GM18508 (cell line): ENCODE data around the gene ME3.

Experiments used
- ATAC-seq: cut with Tn5 transposase; IDR thresholded peaks from one replicate; pipeline ENCODE4 v1.9.1; 2021; ENCODE audit warnings: moderate number of reproducible peaks; ENCODE audit not compliant: insufficient read depth, unreplicated experiment

ME3 gene

DNA sequence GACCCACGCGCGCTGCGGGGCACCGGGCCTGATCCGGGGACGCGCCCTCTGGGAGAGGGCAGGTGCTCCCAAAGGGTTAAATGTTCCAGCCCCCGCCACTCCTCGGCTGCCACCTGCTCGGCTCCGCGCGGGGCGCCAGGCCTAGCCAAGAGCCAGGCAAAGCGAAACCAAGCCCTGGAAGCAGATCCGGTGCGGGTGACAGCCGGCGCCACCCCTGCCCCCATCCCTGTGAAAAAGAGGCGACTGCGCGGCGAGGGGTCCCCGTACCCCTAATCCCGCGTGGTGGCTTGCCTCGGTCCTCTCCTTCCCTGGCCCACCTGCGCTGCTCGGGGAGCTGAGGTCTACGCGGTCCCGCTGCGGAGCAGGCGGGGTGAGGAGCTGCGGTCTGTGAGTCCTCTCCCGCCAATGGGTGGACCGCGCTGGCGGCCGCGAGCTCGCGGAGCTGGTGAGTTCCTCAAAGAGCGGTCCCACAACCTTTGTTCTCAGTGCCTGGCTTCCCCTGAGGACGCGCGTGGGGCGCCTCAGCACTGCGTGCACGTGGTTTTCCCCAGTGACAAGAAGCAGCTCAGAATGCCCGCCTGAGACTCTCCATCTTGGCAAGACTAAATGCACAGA lies at the start of gene ME3:
Gene ME3 (minus strand): TSS at position 610 of the 615 bp plus-strand sequence.
- ATAC-seq = no peak

DNA sequence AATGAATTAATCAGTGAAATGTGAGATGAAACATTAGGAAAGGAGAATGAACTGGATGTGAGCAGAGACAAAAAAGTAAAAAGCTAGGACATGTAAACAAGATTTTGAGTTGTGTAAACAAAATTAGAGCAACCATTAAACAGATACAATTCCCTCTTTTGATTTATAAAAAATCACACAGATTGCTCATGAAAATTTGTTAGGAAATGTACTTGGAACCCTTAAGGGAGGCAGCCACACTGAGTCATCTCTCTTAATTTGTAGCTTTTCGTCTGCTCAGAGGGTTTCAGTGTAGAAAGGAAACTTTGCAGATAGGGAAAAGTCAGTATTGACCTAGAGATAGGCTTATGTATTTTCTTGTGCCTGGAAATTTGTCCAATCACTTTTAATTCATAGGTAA lies 49.6 kb upstream of the ME3 start:
- no peak for ATAC-seq

DNA sequence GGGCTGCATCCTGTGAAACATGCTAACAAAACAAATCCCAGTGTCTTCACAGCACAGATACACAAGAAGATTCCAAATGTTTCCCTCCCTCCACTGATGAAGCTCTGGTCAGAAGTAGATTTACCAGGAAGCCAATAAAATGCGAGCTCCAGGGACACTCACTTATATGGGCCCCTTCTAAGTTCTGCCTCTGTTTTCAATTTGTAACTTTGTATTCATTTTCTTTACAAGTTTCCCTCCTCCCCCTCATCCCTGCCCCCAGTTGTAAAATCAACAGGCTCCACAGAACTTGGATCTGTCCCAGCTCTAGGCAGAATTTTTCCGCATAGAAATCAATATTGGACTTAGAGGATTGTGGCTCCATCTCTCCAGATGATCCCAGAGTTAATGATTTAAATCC lies 48.1 kb upstream of the ME3 start:
- no peak for ATAC-seq

DNA sequence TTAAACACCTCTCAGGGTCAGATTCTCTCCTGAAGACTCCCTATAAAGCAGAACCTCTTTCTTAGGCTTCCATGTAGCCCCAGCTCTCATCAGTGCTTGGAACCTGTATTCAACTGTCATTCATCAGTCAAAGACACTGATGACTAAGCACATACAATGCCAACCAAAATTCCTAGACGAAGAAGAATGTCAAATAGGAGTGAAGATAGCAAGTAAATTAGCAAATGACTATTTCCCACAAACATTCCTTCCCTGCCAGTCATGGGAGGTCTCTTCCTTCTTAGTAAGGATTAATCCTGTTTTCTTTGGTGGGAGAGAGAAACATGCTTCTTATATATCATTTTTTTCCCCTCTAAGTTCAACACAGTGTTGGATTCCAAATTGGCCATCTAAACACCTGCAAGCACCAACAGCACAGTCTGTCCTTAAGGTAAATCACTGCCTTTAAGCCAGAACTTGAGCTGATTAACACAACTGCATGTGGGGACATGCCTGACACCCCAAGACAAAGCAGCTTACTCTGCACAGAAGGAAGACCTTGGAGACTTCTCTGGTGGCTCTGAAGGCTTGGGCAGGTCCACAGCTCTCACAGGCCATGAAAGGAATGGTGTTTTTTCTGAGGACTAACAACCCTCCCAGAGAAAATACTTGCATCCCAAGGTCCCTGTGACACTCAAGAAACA lies 47.5 kb upstream of the ME3 start:
- no peak for ATAC-seq

DNA sequence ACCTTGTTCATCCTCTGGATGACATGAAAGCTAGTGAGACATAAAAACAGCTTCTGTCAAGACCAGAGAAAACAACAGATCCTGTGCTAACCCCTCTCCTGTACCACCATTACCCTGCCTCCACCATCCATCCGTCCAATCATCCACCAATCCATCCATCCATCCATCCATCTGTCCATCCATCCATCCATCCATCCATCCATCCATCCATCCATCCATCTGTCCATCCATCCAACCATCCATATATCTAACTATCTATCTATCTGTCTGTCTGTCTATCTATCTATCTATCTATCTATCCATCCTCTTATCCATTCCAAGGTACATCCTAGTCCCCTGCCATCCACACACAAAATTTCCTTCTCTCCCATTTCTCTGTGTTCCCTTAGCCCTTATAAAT lies 46.6 kb upstream of the ME3 start:
- ATAC-seq = no peak

DNA sequence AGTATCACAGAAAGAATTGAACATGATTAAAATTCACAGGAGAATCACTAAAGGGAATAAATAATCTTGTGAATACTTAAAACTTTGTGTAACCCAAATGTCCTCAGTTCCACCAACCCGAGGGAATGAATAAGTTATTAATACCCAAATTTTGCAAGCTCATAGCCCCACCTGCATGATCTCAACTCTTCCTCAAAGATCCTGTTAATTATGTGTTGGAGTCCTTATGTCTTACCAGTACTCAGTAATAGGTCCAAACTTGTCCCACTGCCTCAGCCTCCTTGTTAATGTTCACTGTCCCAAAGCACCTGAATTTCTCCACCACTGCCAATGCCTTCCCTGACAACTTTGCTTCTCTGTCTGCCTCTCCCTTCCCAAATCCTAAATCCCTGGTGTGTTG lies 46.1 kb upstream of the ME3 start:
- no peak for ATAC-seq

DNA sequence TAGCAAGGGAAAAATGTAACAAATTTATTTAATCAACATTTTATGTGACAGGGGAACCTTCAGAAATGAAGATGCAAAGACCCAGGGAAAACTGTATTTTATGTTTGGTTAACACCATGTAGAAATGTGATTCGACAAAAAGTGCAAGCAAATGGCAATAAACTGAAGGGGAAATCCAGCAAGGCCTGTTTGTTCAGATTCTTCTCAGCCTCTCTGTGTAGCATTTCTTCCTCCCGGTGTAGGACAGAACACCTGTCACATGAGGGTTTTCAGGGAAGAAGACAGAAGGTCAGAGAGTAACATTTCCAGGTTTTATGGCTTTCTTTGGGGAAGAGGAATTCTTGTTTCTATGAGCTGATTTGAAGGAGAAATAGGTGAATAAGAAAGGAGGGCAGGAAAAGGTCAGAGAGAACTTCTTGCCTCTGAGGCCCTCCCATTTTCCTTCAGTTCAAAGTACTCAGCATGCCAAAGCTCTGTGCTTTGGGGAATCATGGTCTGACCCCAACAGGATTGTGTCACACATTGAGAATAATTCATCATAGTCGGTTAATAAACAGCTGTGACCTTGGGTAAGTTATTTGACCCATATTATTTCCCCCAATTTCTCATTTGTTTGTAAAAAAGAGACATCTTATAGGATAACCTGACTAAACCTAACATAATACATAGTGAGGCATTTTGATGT lies 45.5 kb upstream of the ME3 start:
- ATAC-seq = no peak

DNA sequence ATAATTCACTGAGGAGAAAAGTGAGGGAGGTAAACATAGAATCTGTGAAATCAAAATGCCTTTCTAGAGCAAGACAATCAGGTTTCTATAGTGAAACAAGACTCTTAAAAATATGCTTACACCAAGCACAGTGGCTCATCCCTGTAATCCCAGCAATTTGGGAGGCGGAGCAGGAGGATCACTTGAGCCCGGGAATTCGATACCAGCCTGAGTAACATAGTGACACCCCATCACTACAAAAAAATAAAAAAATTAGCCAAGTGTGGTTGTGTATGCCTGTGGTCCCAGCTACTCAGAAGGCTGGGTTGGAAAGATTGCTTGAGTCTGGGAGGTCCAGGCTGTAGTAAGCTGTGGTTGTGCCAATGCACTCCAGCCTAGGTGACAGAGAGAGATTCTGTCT lies 43.2 kb upstream of the ME3 start:
- ATAC-seq = no peak

DNA sequence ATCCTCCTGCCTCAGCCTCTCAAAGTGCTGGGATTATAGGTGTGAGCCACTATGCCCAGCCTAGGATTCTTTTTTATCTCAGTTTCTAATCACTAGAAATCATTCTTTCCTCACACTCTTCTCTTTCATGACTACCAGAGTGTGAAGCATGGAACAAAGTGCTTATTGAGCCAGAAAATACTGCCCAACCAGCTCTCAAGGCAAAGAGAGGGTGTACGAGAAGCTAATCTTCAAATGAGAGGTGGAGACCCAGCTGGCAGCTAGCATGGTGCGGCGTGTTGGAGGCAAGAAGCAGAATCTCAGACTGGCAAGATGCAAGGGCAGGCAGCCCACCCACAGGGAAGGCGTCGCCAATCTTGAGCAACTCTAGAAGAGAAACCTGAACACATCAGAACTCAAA lies 41.1 kb upstream of the ME3 start:
- no peak for ATAC-seq

DNA sequence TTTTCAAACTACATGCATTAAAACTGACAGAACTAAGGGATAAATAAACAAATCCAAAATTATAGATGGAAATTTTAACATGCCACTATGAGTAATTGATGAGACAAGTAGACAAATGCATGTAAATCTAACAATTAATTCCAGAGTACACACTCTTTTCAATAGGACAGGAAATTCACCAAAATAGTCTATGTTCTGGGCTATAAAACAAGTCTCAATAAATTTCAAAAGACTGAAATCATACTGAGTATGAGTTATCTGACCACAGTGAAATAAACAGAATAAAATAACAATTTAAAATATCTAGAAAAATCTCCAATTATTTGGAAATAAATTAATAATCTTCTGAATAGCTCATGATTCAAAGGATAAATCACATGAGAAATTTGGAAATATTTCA lies 38.5 kb upstream of the ME3 start:
- ATAC-seq = no peak

DNA sequence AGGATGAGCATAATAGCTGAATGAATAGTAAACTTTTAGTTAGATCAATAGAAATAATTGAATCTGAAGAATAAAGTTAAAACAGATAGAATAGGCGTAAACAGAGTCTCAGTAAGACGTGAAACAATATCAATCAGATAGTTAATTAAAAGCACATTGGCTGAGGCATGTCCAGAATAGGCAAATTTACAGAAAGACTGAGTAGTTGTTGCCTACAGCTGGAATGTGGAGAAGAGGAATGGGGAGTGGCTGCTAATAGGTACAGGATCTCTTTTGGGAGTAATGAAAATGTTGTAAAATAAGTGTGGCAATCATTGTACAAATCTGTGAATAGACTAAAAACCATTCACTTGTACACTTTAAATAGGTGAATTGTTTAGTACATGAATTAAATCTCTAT lies 36.3 kb upstream of the ME3 start:
- no peak for ATAC-seq

DNA sequence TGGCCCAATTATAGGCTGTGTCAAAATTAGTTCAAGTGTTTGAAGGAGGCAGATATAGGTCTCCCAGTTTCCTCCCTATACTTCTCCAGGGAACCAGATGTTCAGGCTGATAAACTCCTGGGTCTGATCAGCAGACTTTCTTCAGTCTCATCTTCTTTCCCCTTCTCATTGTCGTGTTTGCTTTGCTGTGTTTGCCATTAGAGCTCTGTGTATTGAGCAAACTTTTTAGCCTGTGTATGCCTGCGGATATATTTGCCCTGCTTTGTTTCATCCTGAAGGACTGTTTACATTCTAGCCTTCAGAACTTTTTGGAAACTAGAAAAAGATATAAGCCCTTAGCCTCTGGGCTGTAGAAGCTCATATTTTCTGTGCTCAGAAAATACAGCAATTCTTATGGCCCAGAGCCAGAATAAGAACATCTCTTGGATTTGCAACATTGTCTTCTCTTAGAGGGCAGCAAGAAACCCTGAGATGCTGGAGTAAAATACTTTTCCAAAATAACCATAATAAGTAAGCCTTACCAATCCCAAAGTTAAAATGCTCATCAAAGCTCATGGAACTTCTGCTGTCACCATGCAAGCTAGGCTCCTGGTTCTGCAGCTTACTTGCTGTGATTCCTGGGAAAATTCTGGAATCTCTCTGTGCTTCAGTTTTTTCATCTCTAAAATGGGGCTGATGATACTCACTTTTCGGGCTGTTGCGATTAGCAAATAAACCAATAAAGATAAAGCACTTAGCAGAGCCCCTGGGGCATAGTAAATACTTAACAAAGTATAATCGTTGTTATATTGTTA lies 34.1 kb upstream of the ME3 start:
- no peak for ATAC-seq

DNA sequence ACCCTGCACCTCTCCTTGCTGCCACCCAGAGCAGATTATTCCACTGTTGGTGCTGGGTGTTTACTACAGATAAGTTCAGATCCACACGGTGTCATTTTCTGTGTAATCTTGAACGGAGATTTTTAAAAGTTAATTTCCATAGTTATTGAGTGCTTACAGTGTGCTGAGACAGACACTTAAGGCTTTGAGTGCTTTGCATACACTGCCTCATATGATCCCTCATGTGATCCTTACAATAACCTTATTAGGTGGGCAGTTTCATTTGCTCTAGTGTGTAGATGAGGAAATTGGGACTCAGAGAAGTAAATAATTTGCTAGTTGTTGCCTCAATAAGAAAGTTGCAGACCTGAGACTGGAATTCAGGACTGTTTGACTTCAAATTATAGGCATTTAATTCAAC lies 32.3 kb upstream of the ME3 start:
- ATAC-seq = no peak

DNA sequence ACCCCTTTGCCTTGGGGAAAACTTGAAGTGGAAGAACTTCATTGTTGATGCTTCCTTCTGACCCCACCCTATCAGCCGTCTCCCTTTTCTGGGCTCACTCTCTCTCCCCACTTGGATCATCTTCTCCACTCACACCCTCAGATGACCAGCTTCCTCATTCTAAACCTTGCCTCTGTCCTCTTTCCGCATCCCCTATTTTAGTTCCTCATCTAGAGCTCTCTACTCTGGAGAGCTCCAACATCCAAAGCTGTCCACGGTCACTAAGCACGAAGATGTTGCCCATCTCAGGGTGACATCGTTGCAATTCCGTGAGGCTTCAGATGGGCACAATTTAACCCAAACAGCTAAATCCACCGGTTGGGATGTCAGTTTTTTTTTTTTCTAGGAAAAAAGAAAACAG lies 31.6 kb upstream of the ME3 start:
- ATAC-seq = no peak

DNA sequence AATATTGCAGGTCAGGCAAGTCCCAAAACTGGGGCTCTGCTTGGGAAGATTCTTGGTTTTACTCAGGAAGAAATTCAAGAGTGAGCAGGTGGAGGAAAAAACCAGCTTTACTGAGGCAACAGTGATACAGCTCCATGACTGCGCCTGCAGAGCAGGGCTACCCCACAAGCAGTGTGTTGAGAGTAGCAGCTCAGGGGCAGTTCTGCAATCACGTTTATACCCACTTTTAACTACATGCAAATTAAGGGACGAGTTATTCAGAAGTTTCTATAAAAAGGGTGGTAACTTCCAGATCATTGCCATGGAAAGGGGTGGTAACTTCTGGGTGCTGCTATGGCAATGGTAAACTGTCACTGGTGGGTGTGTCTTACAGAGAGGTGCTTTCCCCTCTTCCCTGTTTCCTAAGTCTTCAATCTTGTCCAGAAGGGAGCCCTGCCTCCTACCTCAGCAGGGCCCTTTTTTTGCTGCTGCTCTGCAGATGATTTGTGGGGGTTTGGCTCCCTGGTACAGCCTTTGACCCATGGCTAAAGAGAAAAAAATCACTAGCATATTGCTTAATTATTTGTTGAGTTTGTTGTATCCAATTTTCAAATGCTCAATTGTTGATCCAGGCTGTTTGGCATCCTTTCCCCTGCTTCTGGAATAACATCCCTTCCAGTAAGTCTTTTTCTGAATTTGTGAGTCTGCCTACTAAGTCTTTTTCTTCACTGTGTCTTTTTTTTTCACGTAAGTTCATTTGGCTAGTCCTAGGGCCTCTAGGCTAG lies 30.0 kb upstream of the ME3 start:
- no peak for ATAC-seq

DNA sequence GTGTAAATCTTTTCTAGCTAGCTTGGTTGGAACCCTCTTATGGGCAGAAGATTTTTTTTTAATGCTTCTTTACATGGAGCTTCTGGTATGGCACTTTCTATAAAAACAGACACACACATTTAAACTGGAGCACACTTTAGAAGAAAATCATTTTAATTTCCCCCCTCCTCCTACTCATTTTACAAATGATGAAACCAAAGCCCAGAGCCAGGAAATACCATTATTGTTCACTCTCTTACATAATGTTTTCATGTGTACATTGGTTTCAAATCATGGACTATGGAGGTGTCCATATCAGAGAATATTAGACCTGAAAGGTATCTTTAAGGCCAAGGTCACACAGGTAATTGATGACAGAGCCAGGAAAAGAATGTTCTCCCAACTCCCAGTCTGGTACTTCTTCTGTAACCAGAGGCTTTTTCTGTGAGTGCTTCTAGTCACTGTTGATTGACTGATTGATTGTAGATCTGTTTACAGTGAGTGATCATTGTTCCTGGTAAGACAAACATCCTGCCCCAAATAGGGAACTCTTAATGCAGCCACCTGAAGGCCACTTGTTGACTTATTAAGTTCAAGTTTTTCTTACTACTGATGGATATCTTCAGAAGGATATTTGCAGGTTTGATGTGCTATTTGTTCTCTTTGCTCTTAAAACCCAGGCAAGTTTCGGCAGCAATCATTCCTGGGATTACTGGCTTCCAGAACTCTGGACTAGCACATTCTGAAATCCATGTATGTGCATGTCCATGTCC lies 26.8 kb upstream of the ME3 start:
- no peak for ATAC-seq

DNA sequence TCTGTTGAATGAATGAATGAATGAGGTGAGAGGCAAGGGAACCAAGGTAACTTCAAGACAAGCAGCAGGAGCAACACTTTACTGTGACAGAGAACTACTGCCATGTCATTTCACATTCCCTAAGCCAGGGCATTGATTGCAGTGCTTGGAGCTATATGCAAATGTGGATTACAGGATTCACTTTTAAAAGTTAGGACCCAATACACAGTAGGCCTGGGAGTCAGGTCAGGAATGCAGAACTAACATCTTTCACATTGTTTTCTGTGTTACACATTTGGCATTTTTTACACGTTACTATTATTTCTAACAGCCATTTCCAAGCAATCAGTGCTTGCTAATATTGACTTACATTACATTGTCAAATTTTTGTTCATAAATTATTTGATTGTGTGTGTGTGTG lies 26.2 kb upstream of the ME3 start:
- ATAC-seq = no peak

DNA sequence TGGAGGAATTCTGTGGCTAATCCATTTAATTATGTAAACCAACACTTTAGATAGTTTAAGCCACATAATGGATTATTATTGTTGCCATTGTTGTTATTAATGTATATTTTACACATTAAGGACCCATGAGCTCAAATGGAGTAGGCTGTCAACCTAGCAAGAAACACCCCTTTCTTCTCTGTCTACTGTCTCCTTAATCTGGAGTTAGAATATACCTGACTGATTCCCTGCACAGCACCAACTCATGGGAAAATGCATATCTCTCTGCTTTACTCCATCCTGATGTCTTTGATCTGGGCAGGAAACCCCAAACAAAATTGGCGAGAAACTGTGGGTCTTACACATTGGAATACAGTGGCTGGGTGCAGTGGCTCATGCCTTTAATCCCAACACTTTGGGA lies 24.0 kb upstream of the ME3 start:
- ATAC-seq = no peak

DNA sequence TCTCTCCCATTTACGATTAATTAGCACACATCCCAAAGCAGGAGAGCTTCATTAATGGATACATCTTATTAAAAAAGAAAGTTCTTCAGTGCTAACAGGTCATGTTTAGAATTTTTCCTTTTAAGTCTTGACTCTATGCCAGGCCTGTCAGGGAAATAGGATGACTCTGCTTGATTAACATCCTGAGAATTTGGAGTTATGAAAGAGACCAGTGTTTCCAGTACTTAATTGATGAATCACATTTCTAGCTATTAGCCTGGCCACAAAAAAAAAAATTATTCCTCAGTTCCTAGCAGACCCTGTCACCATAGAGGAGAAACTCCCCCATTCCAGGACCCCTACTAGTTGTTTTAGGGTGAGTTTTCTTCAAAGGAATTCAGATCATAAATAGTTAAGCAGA lies 23.6 kb upstream of the ME3 start:
- no peak for ATAC-seq

DNA sequence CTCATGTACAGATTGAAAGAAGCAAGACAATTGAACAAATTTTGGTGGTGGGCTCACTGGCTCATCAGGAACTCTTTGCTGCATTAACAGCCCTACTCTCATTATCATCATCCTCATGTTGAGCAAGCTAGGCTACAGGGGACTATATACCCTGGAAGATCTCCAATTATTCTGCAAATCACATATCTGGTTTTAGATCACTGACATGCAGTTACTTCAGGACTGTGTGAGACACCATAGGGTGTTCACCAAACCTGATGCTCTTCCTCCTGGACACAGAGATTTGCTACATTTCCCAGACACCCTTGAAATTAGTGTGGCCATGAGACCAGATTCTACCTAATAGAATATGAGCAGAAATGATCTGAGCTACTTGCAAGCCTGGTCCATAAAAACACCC lies 23.0 kb upstream of the ME3 start:
- no peak for ATAC-seq
